ENCODE results near the gene PTCD1.

The PTCD1 gene

DNA sequence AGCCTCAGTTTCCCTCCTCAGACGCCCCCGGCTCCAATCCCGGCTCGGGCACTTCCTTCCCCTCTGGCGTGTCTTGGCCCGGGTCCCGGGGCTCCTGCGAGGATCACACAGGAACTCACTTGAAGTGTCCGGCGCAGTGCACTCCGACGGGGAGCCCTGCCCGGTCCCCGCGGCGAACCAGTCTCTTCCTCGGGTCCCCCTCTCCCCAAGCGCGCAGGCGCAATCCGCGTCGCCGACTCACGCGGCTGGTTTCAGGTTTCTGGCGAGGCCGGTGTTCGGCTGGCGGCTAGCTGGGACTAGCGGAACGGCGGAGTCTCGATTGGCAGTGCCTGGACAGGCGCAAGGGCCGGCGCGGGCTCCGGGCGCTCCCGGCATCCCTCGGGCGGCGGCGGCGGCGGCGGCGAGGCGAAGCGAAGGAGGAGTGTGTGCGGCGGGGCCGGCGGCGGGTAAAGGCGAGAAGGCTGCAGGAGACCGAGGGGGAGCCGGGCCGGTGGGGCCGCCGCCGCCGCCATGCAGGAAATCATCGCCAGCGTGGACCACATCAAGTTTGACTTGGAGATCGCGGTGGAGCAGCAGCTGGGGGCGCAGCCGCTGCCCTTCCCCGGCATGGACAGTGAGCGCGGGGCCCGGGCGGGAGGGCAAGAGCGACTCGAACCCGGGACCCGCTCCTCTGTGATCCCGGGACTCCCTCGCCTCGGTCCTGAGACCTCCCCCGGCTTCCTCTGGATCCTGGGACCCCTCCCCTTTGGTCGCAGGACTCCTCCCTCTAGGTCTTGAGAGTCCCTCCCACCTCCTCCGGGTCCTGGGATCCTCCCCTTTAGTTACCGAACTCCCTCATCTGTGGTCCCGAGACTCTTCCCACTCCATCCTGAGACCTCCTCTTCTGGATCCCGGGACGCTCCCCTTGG lies at the start of gene PTCD1, which contains the start of gene CPSF4:
PTCD1 (minus strand) TSS at position 226 of the 908 bp plus-strand sequence. CDS start 3,556 bp downstream, outside the sequence.
CPSF4 (plus strand) TSS at position 371 of the 908 bp plus-strand sequence; CDS start at position 511, 140 bp downstream.
- Histone ChIP-seq H3K4me3 (ENCODE audit: low read length) (peak within 1 kb of the TSS; percentile 91), H3F3A (ENCODE audit: control insufficient read depth, insufficient read depth) (no peaks in the 10 kb centered on the region), H3K27me3 (ENCODE audit: control insufficient read depth, low read length) (no peaks in the 10 kb centered on the region), H3K27ac (ENCODE audit: low read depth, low read length) (peak within 1 kb of the TSS; percentile 58), H3K4me1 (ENCODE audit: control insufficient read depth, low read length) (peaks cover 22% of the 10 kb centered on the region), H3K4me2 (ENCODE audit: low read length) (peak within 1 kb of the TSS; percentile 92), H3K9me2 (replicated peaks; ENCODE audit: control insufficient read depth, low read length) (no peaks in the 10 kb centered on the region), H3K79me2 (ENCODE audit: control insufficient read depth, low read length) (peaks cover 79% of the 10 kb centered on the region), H4K20me1 (ENCODE audit: control insufficient read depth, insufficient read depth, low read depth, low read length) (peaks cover 14% of the 10 kb centered on the region), H3K36me3 (ENCODE audit: control insufficient read depth, low read length) (peaks cover 66% of the 10 kb centered on the region), H3K9me3 (ENCODE audit: control insufficient read depth, insufficient read depth, low read length) (no peaks in the 10 kb centered on the region)
- no peak for TF ChIP-seq EZH2phosphoT487 (IDR thresholded peaks at IDR 0.05; ENCODE audit: borderline replicate concordance, low read length)
- TF ChIP-seq, protein P1, sequence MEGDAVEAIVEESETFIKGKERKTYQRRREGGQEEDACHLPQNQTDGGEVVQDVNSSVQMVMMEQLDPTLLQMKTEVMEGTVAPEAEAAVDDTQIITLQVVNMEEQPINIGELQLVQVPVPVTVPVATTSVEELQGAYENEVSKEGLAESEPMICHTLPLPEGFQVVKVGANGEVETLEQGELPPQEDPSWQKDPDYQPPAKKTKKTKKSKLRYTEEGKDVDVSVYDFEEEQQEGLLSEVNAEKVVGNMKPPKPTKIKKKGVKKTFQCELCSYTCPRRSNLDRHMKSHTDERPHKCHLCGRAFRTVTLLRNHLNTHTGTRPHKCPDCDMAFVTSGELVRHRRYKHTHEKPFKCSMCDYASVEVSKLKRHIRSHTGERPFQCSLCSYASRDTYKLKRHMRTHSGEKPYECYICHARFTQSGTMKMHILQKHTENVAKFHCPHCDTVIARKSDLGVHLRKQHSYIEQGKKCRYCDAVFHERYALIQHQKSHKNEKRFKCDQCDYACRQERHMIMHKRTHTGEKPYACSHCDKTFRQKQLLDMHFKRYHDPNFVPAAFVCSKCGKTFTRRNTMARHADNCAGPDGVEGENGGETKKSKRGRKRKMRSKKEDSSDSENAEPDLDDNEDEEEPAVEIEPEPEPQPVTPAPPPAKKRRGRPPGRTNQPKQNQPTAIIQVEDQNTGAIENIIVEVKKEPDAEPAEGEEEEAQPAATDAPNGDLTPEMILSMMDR (IDR thresholded peaks at IDR 0.05; ENCODE audit: low read depth, low read length, poor library complexity, severe bottlenecking) = no peak

GRCh38 chr7:99485094-99485493 lies 46.5 kb upstream of the PTCD1 start:
- Histone ChIP-seq H3K27me3 (ENCODE audit: control insufficient read depth, low read length) (no peaks in the 10 kb centered on the region), H3K79me2 (ENCODE audit: control insufficient read depth, low read length) (peaks cover 15% of the 10 kb centered on the region), H3K27ac (ENCODE audit: low read depth, low read length) (no peak overlapping the region), H3F3A (ENCODE audit: control insufficient read depth, insufficient read depth) (0 out of 2 replicates have a peak, but pooled peaks cover 5% of the 10 kb centered on the region), H3K9me3 (ENCODE audit: control insufficient read depth, insufficient read depth, low read length) (no peaks in the 10 kb centered on the region), H3K9me2 (replicated peaks; ENCODE audit: control insufficient read depth, low read length) (no peaks in the 10 kb centered on the region), H4K20me1 (ENCODE audit: control insufficient read depth, insufficient read depth, low read depth, low read length) (no peaks in the 10 kb centered on the region), H3K4me2 (ENCODE audit: low read length) (no peak overlapping the region), H3K36me3 (ENCODE audit: control insufficient read depth, low read length) (peaks cover 43% of the 10 kb centered on the region), H3K4me3 (ENCODE audit: low read length) (no peak overlapping the region), H3K4me1 (ENCODE audit: control insufficient read depth, low read length) (no peaks in the 10 kb centered on the region)
- TF ChIP-seq, protein P1 (IDR thresholded peaks at IDR 0.05; ENCODE audit: low read depth, low read length, poor library complexity, severe bottlenecking) = no peak
- no peak for TF ChIP-seq EZH2phosphoT487 (IDR thresholded peaks at IDR 0.05; ENCODE audit: borderline replicate concordance, low read length)

- H3K27ac ChIP-seq (ENCODE audit: low read depth, low read length) = no peak overlapping the region
- H3K36me3 ChIP-seq (ENCODE audit: control insufficient read depth, low read length) = peaks cover 84% of the 10 kb centered on the region
- TF ChIP-seq EZH2phosphoT487 (IDR thresholded peaks at IDR 0.05; ENCODE audit: borderline replicate concordance, low read length) = no peak
- TF ChIP-seq, protein P1 (IDR thresholded peaks at IDR 0.05; ENCODE audit: low read depth, low read length, poor library complexity, severe bottlenecking) = no peak
- no peaks in the 10 kb centered on the region for H3K9me2 ChIP-seq (replicated peaks; ENCODE audit: control insufficient read depth, low read length)
- no peaks in the 10 kb centered on the region for H3K9me3 ChIP-seq (ENCODE audit: control insufficient read depth, insufficient read depth, low read length)
- peaks cover 75% of the 10 kb centered on the region for H3K79me2 ChIP-seq (ENCODE audit: control insufficient read depth, low read length)
- no peaks in the 10 kb centered on the region for H3F3A ChIP-seq (ENCODE audit: control insufficient read depth, insufficient read depth)
- H4K20me1 ChIP-seq (ENCODE audit: control insufficient read depth, insufficient read depth, low read depth, low read length) = peaks cover 9% of the 10 kb centered on the region
- H3K27me3 ChIP-seq (ENCODE audit: control insufficient read depth, low read length) = no peaks in the 10 kb centered on the region
- H3K4me2 ChIP-seq (ENCODE audit: low read length) = no peak overlapping the region
- H3K4me1 ChIP-seq (ENCODE audit: control insufficient read depth, low read length) = peaks cover 14% of the 10 kb centered on the region
- H3K4me3 ChIP-seq (ENCODE audit: low read length) = no peak overlapping the region
Measured at GRCh38 chr7:99478464-99479440, 40.2 kb upstream of the PTCD1 start.

Measured in DOHH2 (cell line).